A549 (cell line): Measurements from ENCODE around the gene TKFC. TPM values are rescaled to one million over a fixed set of nuclear protein-coding genes. Genes with fewer than 3 reads are reported as not detected.

Source experiments
- ATAC-seq, 2 experiments: fragments of 200-7000 bp in 1 of 2; fragments of >200 bp in 1 of 2; cut with Nextera tagmentation in 1 of 2; cut with Tn5 transposase in 1 of 2; 3 replicates each; pipeline versions ENCODE4 v1.8.0 to v1.9.1; 2018 to 2020; ENCODE audit warnings: mild to moderate bottlenecking in 1 of 2, moderate library complexity in 1 of 2
- CTCF ChIA-PET: fragments of 300-600 bp; sonication (Branson Sonifier 250); formaldehyde crosslinking; extraction: SDS; loops from one replicate; lab custom pipeline; 2021; ENCODE audit warnings: antibody characterized with exemption, inconsistent platforms; lab: Yijun Ruan, JAX
- POLR2A ChIA-PET: fragments of 350-600 bp; formaldehyde crosslinking; extraction: SDS; loops from one replicate; lab custom pipeline; 2021; ENCODE audit warnings: antibody characterized with exemption, inconsistent platforms; lab: Yijun Ruan, JAX
- DNase-seq, 2 experiments: peaks; one replicate each; pipeline versions ENCODE4 v3.0.0 to v3.0.0-alpha.2; 2011 to 2016; ENCODE audit warnings: low read depth in 1 of 2, low spot score in 1 of 2
- FAIRE-seq: peaks from 2 replicates; lab custom pipeline; 2011; peaks lifted over from hg19 to GRCh38; lab: Jason Lieb, UNC
- H3K27ac ChIP-seq, 2 experiments: fragments of >200 bp; sonication (Bioruptor Twin); formaldehyde crosslinking; 3 replicates each; pipeline ENCODE4 v1.5.1; 2016 to 2017
- H3K4me1 ChIP-seq: fragments of >200 bp; sonication (Bioruptor Twin); formaldehyde crosslinking; 3 replicates; pipeline ENCODE4 v1.6.1; 2016
- H3K4me2 ChIP-seq: fragments of >200 bp; sonication (Bioruptor Twin); formaldehyde crosslinking; 3 replicates; pipeline ENCODE4 v1.6.1; 2016
- H3K4me3 ChIP-seq: fragments of >200 bp; sonication (Bioruptor Twin); formaldehyde crosslinking; 3 replicates; pipeline ENCODE4 v1.5.1; 2016
- H3K9me3 ChIP-seq: fragments of >200 bp; sonication (Bioruptor Twin); formaldehyde crosslinking; 3 replicates; pipeline ENCODE4 v1.6.1; 2016
- BCL3 ChIP-seq: fragments of >200 bp; sonication (Bioruptor Twin); formaldehyde crosslinking; IDR thresholded peaks from 3 replicates; pipeline ENCODE4 v1.6.1; 2016
- BHLHE40 ChIP-seq: IDR thresholded peaks from 2 replicates; pipeline ENCODE4 v1.6.1; 2012; ENCODE audit warnings: low read depth, low read length, inconsistent platforms
- CEBPB ChIP-seq, 2 experiments: fragments of >200 bp in 1 of 2; sonication (Bioruptor Twin) in 1 of 2; formaldehyde crosslinking in 1 of 2; IDR thresholded peaks; 2 replicates each; pipeline ENCODE4 v1.6.1; 2012 to 2016
- CHD2 ChIP-seq: fragments of 150-350 bp; IDR thresholded peaks from 2 replicates; pipeline ENCODE4 v1.6.1; 2014; ENCODE audit warnings: low read length; ENCODE audit not compliant: partially characterized antibody
- CHD4 ChIP-seq: fragments of 200-600 bp; sonication (generic); IDR thresholded peaks from 2 replicates; pipeline ENCODE4 v1.6.1; 2016; ENCODE audit warnings: antibody characterized with exemption, mild to moderate bottlenecking, borderline replicate concordance
- EHF ChIP-seq: fragments of 250-450 bp; sonication (Bioruptor Pico); IDR thresholded peaks from 2 replicates; pipeline ENCODE4 v1.5.0; 2020; ENCODE audit warnings: mild to moderate bottlenecking
- EP300 ChIP-seq, 2 experiments: fragments of >200 bp; sonication (Bioruptor Twin); formaldehyde crosslinking; IDR thresholded peaks; 2 replicates in 1 of 2; 3 replicates in 1 of 2; pipeline ENCODE4 v1.6.1; 2016 to 2017
- FOSB ChIP-seq: fragments of 250-450 bp; sonication (Bioruptor Pico); IDR thresholded peaks from 2 replicates; pipeline ENCODE4 v1.5.0; 2020; ENCODE audit warnings: mild to moderate bottlenecking, moderate library complexity
- HEYL ChIP-seq: fragments of 250-450 bp; sonication (Bioruptor Pico); IDR thresholded peaks from 2 replicates; pipeline ENCODE4 v1.8.0; 2021; ENCODE audit warnings: mild to moderate bottlenecking, moderate library complexity
- HOXB5 ChIP-seq: fragments of 250-450 bp; sonication (Bioruptor Pico); IDR thresholded peaks from 2 replicates; pipeline ENCODE4 v1.5.0; 2020; ENCODE audit warnings: mild to moderate bottlenecking, moderate library complexity
- JUN ChIP-seq, 2 experiments: fragments of >200 bp; sonication (Bioruptor Twin); formaldehyde crosslinking; IDR thresholded peaks; 2 replicates in 1 of 2; 3 replicates in 1 of 2; pipeline ENCODE4 v1.6.1; 2016 to 2017
- JUNB ChIP-seq: fragments of >200 bp; sonication (Bioruptor Twin); formaldehyde crosslinking; IDR thresholded peaks from 2 replicates; pipeline ENCODE4 v1.6.1; 2016
- KDM5A ChIP-seq: fragments of 200-600 bp; sonication (generic); IDR thresholded peaks from 2 replicates; pipeline ENCODE4 v1.6.1; 2016; ENCODE audit warnings: antibody characterized with exemption, mild to moderate bottlenecking
- MAZ ChIP-seq: fragments of 150-350 bp; IDR thresholded peaks from 2 replicates; pipeline ENCODE4 v1.6.1; 2014; ENCODE audit warnings: antibody characterized with exemption, low read depth, low read length, borderline replicate concordance
- NR3C1 ChIP-seq: fragments of >200 bp; sonication (Bioruptor Twin); formaldehyde crosslinking; IDR thresholded peaks from 3 replicates; pipeline ENCODE4 v1.6.1; 2017
- PBX3 ChIP-seq: IDR thresholded peaks from 2 replicates; pipeline ENCODE4 v1.6.1; 2012
- RCOR1 ChIP-seq: fragments of 150-350 bp; IDR thresholded peaks from 2 replicates; pipeline ENCODE4 v1.6.1; 2014; ENCODE audit warnings: antibody characterized with exemption, low read length, low read depth
- RFX5 ChIP-seq: fragments of 450-650 bp; IDR thresholded peaks from 2 replicates; pipeline ENCODE4 v1.7.1; 2014; ENCODE audit warnings: antibody characterized with exemption, mild to moderate bottlenecking, moderate library complexity
- TP53 ChIP-seq: fragments of 250-450 bp; sonication (Bioruptor Pico); IDR thresholded peaks from 2 replicates; pipeline ENCODE4 v1.5.0; 2021; ENCODE audit warnings: mild to moderate bottlenecking, moderate library complexity
- ZC3H11A ChIP-seq: fragments of 450-650 bp; IDR thresholded peaks from 2 replicates; pipeline ENCODE4 v1.6.1; 2014; ENCODE audit warnings: antibody characterized with exemption, mild to moderate bottlenecking
- ZNF302 ChIP-seq: fragments of 250-450 bp; sonication (Bioruptor Pico); IDR thresholded peaks from 2 replicates; pipeline ENCODE4 v1.9.0; 2021; ENCODE audit warnings: inconsistent platforms, mild to moderate bottlenecking, moderate library complexity
- WGBS: methylation state at CpG from one replicate; pipeline ENCODE4 v1.1.6; 2017; ENCODE audit errors: missing lambda C conversion rate; 5-methylcytosine and 5-hydroxymethylcytosine counted together
- polyA plus RNA-seq, 4 experiments: library from polyadenylated mRNA; depleted of rRNA in 3 of 4; stranded (reverse); fragments of >200 nt; fragmentation: RNase III in 1 of 4; extraction: RNeasy Plus Mini Kit Qiagen cat#74134 plus additional on column Dnase treatment in 1 of 4; gene quantifications; 2 replicates in 3 of 4; 3 replicates in 1 of 4; pipeline ENCODE4 v1.2.3, GENCODE V29; 2011 to 2017

The TKFC gene
- polyA plus RNA-seq, 2 of the 4 experiments (the other 2 are of a cell fraction): 46.5 to 48.7 TPM

- H3K4me1 ChIP-seq: no peaks in the 10 kb centered on the region
- ATAC-seq (no peak; a peak in 2 of 6 replicates), DNase-seq (no peak), FAIRE-seq (no peak)
- no peak overlapping the region for H3K4me3 ChIP-seq
- no peak overlapping the region for H3K27ac ChIP-seq
- H3K4me2 ChIP-seq: no peak overlapping the region
- TF ChIP-seq MAZ (no peak), ZNF302 (CRISPR knock-in tag) (no peak), BHLHE40 (no peak), TP53 (no peak), JUN (IDR thresholded peaks at IDR 0.05) (no peak), CHD2 (no peak), ZC3H11A (no peak), JUNB (no peak), BCL3 (no peak), CEBPB (IDR thresholded peaks at IDR 0.05) (no peak), FOSB (no peak), RFX5 (no peak), HOXB5 (no peak)
- H3K9me3 ChIP-seq: 0 out of 3 replicates have a peak, but pooled peaks cover 2% of the 10 kb centered on the region
- CTCF ChIA-PET: interaction anchor here (0.6 to 33.1 kb wide), 4 partner anchors 15 to 81 kb away, joined by 3 to 521 read pairs (median 186); partner anchors contain the start of genes DDB1, TKFC and TMEM216
- POLR2A ChIA-PET: interaction anchor here (0.6 to 2.2 kb wide), 2 partner anchors 8 to 92 kb away, joined by 3 to 20 read pairs; partner anchors contain the start of genes CYB561A3 and TMEM138
- 95% methylated on average over 9 of the region's 9 CpGs for WGBS
Observed at GRCh38 chr11:61369372-61370348, 36.6 kb downstream of the TKFC start.

DNA sequence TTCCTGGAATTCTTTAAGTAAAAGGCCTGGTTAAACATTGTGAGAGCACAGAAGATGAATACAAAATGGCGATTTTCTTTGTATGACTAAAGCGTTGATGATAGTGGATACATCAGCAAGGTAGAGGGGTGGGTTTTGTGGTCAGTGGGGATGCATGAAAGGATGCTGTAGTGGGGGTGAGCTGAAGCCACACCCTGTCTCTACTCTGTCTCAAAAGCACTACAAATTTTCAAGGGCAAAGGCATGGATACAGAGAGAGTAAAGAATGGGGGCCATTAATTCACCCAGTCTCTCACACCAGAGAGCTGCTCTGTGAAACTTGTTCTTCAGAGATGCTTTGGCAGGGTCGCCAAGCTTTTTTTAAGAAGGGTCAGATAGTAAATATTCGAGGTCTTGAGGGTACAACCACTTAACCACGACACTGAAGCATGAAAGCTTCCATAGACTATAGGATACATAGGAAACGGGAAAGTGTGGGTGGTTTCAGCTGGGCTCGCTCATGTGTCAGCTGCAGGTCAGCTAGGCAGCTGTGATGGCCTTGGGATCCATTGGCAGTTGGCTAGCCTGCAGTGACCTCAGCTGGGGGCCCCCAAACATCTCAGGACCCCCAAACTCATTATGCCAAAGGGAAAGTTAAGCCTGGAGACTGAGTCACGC, 37.4 kb downstream of the TKFC start:
- POLR2A ChIA-PET: interaction anchor here (2.2 kb wide), 1 partner anchor 8 kb away, joined by 20 read pairs; the partner anchor contains the start of genes CYB561A3 and TMEM138
- Histone ChIP-seq H3K27ac (no peak overlapping the region), H3K4me1 (no peaks in the 10 kb centered on the region), H3K4me2 (no peak overlapping the region), H3K4me3 (no peak overlapping the region), H3K9me3 (0 out of 3 replicates have a peak, but pooled peaks cover 2% of the 10 kb centered on the region)
- 92% methylated on average over 8 of the region's 8 CpGs for WGBS
- CTCF ChIA-PET: interaction anchor here (1.7 to 33.1 kb wide), 3 partner anchors 16 to 32 kb away, joined by 5 to 521 read pairs (median 368); partner anchors contain the start of genes DDB1, TKFC and TMEM216
- ATAC-seq: no peak; a peak in 2 of 6 replicates
- no peak for FAIRE-seq
- no peak for TF ChIP-seq JUNB
- TF ChIP-seq PBX3: no peak
- TF ChIP-seq NR3C1: no peak
- no peak for TF ChIP-seq CHD4
- TF ChIP-seq KDM5A: no peak
- no peak for TF ChIP-seq EHF (CRISPR knock-in tag)
- TF ChIP-seq RCOR1: no peak
- TF ChIP-seq EP300 (IDR thresholded peaks at IDR 0.05): no peak
- no peak for TF ChIP-seq CHD2
- TF ChIP-seq HEYL: no peak
- TF ChIP-seq BCL3: no peak
- DNase-seq: no peak
